K562 (cell line): ENCODE measurements around the gene UBR1. TPM values are rescaled to one million over a fixed set of nuclear protein-coding genes. Genes with fewer than 3 reads are reported as not detected.

Experiments used
- EP300 ChIP-seq: IDR thresholded peaks from 2 replicates; pipeline ENCODE4 v1.6.1; 2012; ENCODE audit warnings: low read length, improper control_type of control experiment
- EP400 ChIP-seq: fragments of 450-650 bp; IDR thresholded peaks from 2 replicates; pipeline ENCODE4 v1.6.1; 2017; ENCODE audit warnings: antibody characterized with exemption, mild to moderate bottlenecking, moderate library complexity
- KDM1A ChIP-seq, 2 experiments: fragments of 450-650 bp; IDR thresholded peaks; 2 replicates each; pipeline ENCODE4 v1.6.1; 2016; ENCODE audit warnings: mild to moderate bottlenecking in 2 of 2
- MYC ChIP-seq, 2 experiments: fragments of 250-450 bp in 1 of 2; sonication (Bioruptor Pico) in 1 of 2; IDR thresholded peaks; 2 replicates each; pipeline versions ENCODE4 v1.5.1 to v1.6.1; 2012 to 2021; ENCODE audit warnings: low read depth in 2 of 2, borderline replicate concordance in 1 of 2, improper control_type of control experiment in 1 of 2, low read length in 1 of 2, mild to moderate bottlenecking in 1 of 2, moderate library complexity in 1 of 2
- NCOA4 ChIP-seq: fragments of 450-650 bp; IDR thresholded peaks from 2 replicates; pipeline ENCODE4 v1.6.1; 2018; ENCODE audit warnings: mild to moderate bottlenecking; ENCODE audit not compliant: partially characterized antibody
- PRMT5 ChIP-seq: sonication (generic); formaldehyde crosslinking; IDR thresholded peaks from 2 replicates; pipeline ENCODE4 v1.5.0; 2020; ENCODE audit warnings: missing genetic modification reagents
- RBM34 ChIP-seq: fragments of 200-400 bp; formaldehyde crosslinking; IDR thresholded peaks from 2 replicates; pipeline ENCODE4 v1.6.1; 2018; ENCODE audit warnings: low read length, borderline replicate concordance; ENCODE audit not compliant: insufficient read depth
- RFX7 ChIP-seq: fragments of 250-450 bp; sonication (Bioruptor Pico); IDR thresholded peaks from 2 replicates; pipeline ENCODE4 v1.5.1; 2021; ENCODE audit warnings: mild to moderate bottlenecking
- SMAD4 ChIP-seq: fragments of 250-450 bp; sonication (Bioruptor Pico); conservative IDR thresholded peaks from 2 replicates; pipeline ENCODE4 v1.8.0; 2021; ENCODE audit warnings: inconsistent platforms, mild to moderate bottlenecking, moderate library complexity
- TAF1 ChIP-seq: IDR thresholded peaks from 2 replicates; pipeline ENCODE4 v1.6.1; 2011; ENCODE audit warnings: mild to moderate bottlenecking, low read length, moderate library complexity; ENCODE audit not compliant: insufficient read depth, control insufficient read depth, severe bottlenecking; ENCODE audit errors: extremely low read depth
- TFAM ChIP-seq: fragments of 250-450 bp; sonication (Bioruptor Pico); conservative IDR thresholded peaks from 2 replicates; pipeline ENCODE4 v1.5.0; 2021; ENCODE audit warnings: mild to moderate bottlenecking, moderate library complexity
- TGIF2 ChIP-seq: sonication (generic); formaldehyde crosslinking; IDR thresholded peaks from 2 replicates; pipeline ENCODE4 v1.8.1; 2022; ENCODE audit warnings: mild to moderate bottlenecking, missing genetic modification reagents, moderate library complexity
- ZNF436 ChIP-seq: fragments of 250-450, 450-650 bp; sonication (Bioruptor Pico); formaldehyde crosslinking; IDR thresholded peaks from 2 replicates; pipeline ENCODE4 v1.7.0; 2020; ENCODE audit warnings: mild to moderate bottlenecking
- ZNF668 ChIP-seq: fragments of 250-450 bp; sonication (Bioruptor Pico); IDR thresholded peaks from 2 replicates; pipeline ENCODE4 v1.8.0; 2022; ENCODE audit warnings: mild to moderate bottlenecking, inconsistent platforms
- polyA plus RNA-seq, 8 experiments: library from polyadenylated mRNA; depleted of rRNA in 4 of 8; stranded (reverse) in 5 of 8; unstranded in 3 of 8; fragments of >200 nt; fragmentation: Nextera tagmentation in 2 of 8; fragmentation: Illumina TruSeq in 1 of 8; extraction: Ambion mirVana in 2 of 8; extraction: Trizol in 1 of 8; gene quantifications; 2 replicates each; pipeline versions ENCODE4 v1.2.1 to v1.2.3, GENCODE V29; 2011 to 2014; ENCODE audit warnings: inconsistent platforms in 1 of 8, missing spikeins in 1 of 8
- total RNA-seq, 7 experiments: library from RNA; depleted of rRNA in 6 of 7; stranded (reverse); fragments of >200 nt in 6 of 7; fragmentation: Illumina TruSeq in 2 of 7; extraction: Trizol in 2 of 7; gene quantifications; 2 replicates each; pipeline versions ENCODE4 v1.2.1 to v1.2.3, GENCODE V29; 2011 to 2021; ENCODE audit warnings: low replicate concordance in 1 of 7
- TF ChIP-seq, protein P1 (sequence below): fragments of 450-650 bp; formaldehyde crosslinking; IDR thresholded peaks from 2 replicates; pipeline ENCODE4 v1.4.0; 2022; ENCODE audit warnings: missing genetic modification characterization
- TF ChIP-seq, protein P2 (sequence below), 2 experiments: fragments of 450-650 bp in 1 of 2; IDR thresholded peaks; 2 replicates each; pipeline ENCODE4 v1.6.1; 2011 to 2017; ENCODE audit warnings: low read depth in 2 of 2, antibody characterized with exemption in 1 of 2, borderline replicate concordance in 1 of 2, low read length in 1 of 2, mild to moderate bottlenecking in 1 of 2, mixed read lengths in 1 of 2; ENCODE audit not compliant: control insufficient read depth in 1 of 2
- TF ChIP-seq, protein P3 (sequence below): fragments of 450-650 bp; IDR thresholded peaks from 2 replicates; pipeline ENCODE4 v1.6.1; 2016; ENCODE audit warnings: missing biosample characterization, missing genetic modification characterization
- TF ChIP-seq, protein P4 (sequence below): conservative IDR thresholded peaks from 2 replicates; pipeline ENCODE4 v1.6.1; 2011; ENCODE audit warnings: low read depth, mild to moderate bottlenecking, low read length; ENCODE audit not compliant: control insufficient read depth
- TF ChIP-seq, protein P5 (sequence below): fragments of 450-650 bp; IDR thresholded peaks from 2 replicates; pipeline ENCODE4 v1.6.1; 2016; ENCODE audit warnings: borderline replicate concordance

Gene UBR1
- total and polyA plus RNA-seq, 9 of the 15 experiments (the other 6 are each of a cell fraction or from before 2014, with no cell fraction given), result 5.8 to 30.7 (median 15.3) TPM

DNA sequence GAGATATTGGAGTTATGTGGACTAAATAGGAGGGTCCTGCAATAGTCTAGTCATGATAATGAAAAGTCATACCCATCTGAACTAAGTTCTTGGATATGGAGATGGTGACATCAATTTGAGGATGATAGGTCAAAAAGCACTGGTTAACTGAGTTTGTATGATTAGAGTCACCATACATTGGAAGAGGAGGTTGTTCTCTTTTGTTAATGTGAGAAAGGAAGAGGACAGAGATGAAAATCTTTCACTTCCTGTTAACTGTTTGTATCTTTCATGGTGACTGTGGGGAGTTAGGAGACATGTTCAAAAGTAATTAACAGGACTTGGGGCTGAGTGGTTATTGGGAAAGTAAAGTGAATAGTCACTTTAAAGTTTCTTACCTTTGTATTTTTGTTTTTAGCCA lies 38.7 kb upstream of the UBR1 start (continued):
- TF ChIP-seq KDM1A (IDR thresholded peaks at IDR 0.05) (no peak), ZNF436 (CRISPR knock-in tag) (no peak), TFAM (CRISPR knock-in tag) (no peak), ZNF668 (no peak), RFX7 (CRISPR knock-in tag) (no peak), NCOA4 (no peak), MYC (IDR thresholded peaks at IDR 0.05; ENCODE audit: low read depth, low read length) (no peak), MYC (CRISPR knock-in tag; IDR thresholded peaks at IDR 0.05; ENCODE audit: borderline replicate concordance, low read depth) (no peak), TAF1 (no peak), SMAD4 (CRISPR knock-in tag) (no peak), EP400 (peak; percentile 17; the same call in 1 of the 2 replicates), TGIF2 (CRISPR knock-in tag) (no peak), RBM34 (no peak), PRMT5 (CRISPR knock-in tag) (no peak), EP300 (no peak)
- TF ChIP-seq, protein P1, sequence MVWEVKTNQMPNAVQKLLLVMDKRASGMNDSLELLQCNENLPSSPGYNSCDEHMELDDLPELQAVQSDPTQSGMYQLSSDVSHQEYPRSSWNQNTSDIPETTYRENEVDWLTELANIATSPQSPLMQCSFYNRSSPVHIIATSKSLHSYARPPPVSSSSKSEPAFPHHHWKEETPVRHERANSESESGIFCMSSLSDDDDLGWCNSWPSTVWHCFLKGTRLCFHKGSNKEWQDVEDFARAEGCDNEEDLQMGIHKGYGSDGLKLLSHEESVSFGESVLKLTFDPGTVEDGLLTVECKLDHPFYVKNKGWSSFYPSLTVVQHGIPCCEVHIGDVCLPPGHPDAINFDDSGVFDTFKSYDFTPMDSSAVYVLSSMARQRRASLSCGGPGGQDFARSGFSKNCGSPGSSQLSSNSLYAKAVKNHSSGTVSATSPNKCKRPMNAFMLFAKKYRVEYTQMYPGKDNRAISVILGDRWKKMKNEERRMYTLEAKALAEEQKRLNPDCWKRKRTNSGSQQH (CRISPR knock-in tag), result no peak
- TF ChIP-seq, protein P2, sequence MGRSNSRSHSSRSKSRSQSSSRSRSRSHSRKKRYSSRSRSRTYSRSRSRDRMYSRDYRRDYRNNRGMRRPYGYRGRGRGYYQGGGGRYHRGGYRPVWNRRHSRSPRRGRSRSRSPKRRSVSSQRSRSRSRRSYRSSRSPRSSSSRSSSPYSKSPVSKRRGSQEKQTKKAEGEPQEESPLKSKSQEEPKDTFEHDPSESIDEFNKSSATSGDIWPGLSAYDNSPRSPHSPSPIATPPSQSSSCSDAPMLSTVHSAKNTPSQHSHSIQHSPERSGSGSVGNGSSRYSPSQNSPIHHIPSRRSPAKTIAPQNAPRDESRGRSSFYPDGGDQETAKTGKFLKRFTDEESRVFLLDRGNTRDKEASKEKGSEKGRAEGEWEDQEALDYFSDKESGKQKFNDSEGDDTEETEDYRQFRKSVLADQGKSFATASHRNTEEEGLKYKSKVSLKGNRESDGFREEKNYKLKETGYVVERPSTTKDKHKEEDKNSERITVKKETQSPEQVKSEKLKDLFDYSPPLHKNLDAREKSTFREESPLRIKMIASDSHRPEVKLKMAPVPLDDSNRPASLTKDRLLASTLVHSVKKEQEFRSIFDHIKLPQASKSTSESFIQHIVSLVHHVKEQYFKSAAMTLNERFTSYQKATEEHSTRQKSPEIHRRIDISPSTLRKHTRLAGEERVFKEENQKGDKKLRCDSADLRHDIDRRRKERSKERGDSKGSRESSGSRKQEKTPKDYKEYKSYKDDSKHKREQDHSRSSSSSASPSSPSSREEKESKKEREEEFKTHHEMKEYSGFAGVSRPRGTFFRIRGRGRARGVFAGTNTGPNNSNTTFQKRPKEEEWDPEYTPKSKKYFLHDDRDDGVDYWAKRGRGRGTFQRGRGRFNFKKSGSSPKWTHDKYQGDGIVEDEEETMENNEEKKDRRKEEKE (IDR thresholded peaks at IDR 0.05; ENCODE audit: borderline replicate concordance in 1 of 2, control insufficient read depth in 1 of 2, low read depth in 2 of 2, low read length in 1 of 2), result no peak
- TF ChIP-seq, protein P3, sequence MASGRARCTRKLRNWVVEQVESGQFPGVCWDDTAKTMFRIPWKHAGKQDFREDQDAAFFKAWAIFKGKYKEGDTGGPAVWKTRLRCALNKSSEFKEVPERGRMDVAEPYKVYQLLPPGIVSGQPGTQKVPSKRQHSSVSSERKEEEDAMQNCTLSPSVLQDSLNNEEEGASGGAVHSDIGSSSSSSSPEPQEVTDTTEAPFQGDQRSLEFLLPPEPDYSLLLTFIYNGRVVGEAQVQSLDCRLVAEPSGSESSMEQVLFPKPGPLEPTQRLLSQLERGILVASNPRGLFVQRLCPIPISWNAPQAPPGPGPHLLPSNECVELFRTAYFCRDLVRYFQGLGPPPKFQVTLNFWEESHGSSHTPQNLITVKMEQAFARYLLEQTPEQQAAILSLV (tag), result no peak
- TF ChIP-seq, protein P4, sequence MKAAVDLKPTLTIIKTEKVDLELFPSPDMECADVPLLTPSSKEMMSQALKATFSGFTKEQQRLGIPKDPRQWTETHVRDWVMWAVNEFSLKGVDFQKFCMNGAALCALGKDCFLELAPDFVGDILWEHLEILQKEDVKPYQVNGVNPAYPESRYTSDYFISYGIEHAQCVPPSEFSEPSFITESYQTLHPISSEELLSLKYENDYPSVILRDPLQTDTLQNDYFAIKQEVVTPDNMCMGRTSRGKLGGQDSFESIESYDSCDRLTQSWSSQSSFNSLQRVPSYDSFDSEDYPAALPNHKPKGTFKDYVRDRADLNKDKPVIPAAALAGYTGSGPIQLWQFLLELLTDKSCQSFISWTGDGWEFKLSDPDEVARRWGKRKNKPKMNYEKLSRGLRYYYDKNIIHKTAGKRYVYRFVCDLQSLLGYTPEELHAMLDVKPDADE, result no peak
- TF ChIP-seq, protein P5, sequence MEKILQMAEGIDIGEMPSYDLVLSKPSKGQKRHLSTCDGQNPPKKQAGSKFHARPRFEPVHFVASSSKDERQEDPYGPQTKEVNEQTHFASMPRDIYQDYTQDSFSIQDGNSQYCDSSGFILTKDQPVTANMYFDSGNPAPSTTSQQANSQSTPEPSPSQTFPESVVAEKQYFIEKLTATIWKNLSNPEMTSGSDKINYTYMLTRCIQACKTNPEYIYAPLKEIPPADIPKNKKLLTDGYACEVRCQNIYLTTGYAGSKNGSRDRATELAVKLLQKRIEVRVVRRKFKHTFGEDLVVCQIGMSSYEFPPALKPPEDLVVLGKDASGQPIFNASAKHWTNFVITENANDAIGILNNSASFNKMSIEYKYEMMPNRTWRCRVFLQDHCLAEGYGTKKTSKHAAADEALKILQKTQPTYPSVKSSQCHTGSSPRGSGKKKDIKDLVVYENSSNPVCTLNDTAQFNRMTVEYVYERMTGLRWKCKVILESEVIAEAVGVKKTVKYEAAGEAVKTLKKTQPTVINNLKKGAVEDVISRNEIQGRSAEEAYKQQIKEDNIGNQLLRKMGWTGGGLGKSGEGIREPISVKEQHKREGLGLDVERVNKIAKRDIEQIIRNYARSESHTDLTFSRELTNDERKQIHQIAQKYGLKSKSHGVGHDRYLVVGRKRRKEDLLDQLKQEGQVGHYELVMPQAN, result no peak
